ENCODE measurements around the gene LRRC27.

LRRC27 gene

GRCh38 chr10:132339276-132339675, 7.3 kb downstream of the LRRC27 start:
- no peak for DNase-seq

DNA sequence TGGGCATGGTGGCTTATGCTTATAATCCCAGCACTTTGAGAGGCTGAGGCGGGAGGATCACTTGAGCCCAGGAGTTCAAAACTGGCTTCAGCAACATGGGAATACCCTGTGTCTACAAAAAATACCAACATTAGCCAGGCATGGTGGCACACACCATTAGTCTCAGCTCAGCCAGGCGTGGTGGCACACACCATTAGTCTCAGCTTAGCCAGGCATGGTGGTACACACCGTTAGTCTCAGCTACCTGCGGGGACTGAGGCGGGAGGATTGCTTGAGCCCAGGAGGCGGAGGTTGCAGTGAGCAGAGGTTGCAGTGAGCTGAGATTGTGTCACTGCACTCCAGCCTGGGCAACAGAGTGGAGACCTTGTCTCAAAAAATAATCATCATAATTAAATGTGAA, 9.0 kb downstream of the LRRC27 start:
- no peak for DNase-seq

GRCh38 chr10:132341781-132342180, 9.8 kb downstream of the LRRC27 start:
- DNase-seq, result no peak

GRCh38 chr10:132342553-132342952, 10.6 kb downstream of the LRRC27 start:
- no peak for DNase-seq

DNA sequence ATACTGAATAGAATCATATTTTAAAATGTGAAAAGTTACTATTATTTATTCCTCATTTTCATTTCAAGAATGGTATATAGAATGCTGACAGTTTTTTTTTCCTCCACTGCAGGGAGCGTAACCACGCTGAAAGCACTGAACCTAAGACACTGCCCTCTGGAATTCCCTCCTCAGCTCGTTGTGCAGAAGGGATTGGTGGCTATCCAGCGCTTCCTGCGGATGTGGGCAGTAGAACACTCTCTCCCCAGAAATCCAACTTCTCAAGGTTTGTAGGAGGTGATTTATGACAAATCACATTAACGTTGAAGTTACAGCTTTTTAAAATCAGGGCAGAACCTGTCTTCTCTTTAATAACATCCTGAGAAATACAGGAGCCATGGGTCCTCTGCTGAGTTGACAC, 12.4 kb downstream of the LRRC27 start:
- no peak for DNase-seq

DNA sequence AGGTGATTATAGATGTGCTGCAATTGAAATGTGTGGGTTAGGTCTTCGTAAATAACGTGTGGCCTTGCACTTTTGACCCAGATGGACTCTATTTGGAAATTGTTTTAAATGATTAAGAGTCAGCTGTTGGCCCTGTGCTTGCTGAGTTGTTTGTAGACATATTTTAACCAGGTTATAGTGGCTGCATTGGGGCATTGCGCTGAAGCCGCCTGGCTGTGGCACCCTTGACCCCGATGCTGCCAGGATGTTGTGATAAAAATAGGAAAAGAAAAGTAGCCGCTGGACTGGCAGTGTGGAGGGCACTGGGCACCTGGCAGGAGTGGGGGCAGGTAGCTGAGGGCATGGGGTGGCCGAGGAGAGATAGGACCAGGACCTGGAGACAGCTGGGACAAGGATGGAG, 13.4 kb downstream of the LRRC27 start:
- DNase-seq, result no peak

DNA sequence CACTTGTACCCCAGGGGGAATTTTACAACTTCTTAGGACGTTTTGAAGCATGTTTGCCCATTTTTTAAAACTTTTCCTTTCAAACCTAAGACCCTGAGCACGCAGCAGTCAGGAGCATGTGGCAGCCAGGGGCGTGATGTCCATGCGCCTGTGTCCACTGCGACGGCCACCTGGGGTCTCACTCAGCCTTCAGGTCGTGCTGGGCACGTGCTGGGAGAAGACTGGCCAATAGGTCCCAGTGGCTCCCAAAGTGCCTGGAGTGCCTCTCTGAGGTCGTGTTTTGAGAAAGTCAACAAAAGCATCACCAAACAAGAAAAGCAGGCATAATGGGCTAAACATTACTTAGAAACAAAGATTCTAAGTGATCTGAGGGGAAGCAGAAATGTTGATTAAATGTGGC, 14.8 kb downstream of the LRRC27 start:
- DNase-seq, result no peak

DNA sequence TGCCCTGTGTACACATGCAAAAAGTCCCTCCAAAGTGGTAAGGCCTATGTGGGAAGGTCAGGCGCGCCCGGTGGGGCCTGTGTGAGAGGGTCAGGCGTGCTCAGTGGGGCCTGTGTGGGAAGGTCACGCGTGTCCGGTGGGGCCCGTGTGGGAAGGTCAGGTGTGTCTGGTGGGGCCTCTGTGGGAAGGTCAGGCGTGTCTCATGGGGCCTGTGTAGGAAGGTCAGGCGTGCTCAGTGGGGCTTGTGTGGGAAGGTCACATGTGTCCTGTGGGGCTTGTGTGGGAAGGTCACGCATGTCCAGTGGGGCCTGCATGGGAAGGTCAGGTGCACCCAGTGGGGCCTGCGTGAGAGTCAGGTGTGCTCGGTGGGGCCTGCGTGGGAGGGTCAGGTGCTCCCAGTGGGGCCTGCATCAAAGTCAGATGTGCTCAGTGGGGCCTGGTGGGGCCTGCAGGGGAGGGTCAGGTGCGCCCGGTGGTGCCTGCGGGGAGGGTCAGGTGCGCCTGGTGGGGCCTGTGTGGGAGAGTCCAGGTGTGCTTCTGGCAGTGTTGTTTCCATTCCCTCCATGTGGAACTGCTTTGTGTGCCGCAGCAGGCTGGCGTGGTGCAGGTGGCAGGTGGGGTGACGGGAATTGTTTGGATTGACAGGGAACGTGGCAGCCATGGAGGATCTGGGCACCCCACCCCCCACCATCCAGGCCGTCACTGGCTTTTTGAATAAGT, 15.4 kb downstream of the LRRC27 start:
- no peak for DNase-seq

DNA sequence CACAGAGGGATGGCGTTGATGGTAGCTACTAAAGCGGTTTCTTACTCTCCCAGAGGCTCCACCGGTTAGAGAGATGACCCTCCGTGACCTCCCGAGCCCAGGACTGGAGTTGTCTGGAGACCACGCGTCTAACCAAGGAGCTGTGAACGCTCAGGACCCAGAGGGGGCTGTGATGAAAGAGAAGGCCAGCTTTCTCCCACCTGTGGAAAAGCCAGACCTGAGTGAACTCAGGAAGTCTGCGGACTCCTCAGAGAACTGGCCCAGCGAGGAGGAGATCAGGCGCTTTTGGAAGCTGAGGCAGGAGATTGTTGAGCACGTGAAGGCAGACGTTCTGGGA, 15.9 kb downstream of the LRRC27 start:
- DNase-seq, result no peak

GRCh38 chr10:132349766-132350165, 17.8 kb downstream of the LRRC27 start:
- DNase-seq, result no peak

GRCh38 chr10:132350391-132350790, 18.4 kb downstream of the LRRC27 start:
- DNase-seq, result no peak

- DNase-seq, result no peak
Measured at GRCh38 chr10:132350946-132351345, 19.0 kb downstream of the LRRC27 start.

DNA sequence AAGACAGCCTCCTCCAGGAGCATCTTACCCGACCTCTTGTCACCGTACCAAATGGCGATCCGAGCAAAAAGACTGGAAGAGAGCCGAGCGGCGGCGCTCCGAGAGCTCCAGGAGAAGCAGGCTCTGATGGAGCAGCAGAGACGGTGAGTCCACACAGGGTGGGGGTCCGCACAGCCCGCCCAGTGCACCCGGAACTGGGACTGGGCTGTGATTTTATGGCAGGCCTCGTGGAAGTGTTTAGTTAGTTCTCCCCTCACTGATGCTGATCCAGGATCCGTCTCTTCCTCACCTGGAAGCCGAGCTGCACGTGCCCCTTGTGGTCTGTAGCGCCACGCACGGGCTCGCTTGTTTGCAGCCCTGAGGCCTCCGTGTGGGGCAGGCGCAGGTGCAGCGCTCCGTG, 19.6 kb downstream of the LRRC27 start:
- DNase-seq, result no peak

DNA sequence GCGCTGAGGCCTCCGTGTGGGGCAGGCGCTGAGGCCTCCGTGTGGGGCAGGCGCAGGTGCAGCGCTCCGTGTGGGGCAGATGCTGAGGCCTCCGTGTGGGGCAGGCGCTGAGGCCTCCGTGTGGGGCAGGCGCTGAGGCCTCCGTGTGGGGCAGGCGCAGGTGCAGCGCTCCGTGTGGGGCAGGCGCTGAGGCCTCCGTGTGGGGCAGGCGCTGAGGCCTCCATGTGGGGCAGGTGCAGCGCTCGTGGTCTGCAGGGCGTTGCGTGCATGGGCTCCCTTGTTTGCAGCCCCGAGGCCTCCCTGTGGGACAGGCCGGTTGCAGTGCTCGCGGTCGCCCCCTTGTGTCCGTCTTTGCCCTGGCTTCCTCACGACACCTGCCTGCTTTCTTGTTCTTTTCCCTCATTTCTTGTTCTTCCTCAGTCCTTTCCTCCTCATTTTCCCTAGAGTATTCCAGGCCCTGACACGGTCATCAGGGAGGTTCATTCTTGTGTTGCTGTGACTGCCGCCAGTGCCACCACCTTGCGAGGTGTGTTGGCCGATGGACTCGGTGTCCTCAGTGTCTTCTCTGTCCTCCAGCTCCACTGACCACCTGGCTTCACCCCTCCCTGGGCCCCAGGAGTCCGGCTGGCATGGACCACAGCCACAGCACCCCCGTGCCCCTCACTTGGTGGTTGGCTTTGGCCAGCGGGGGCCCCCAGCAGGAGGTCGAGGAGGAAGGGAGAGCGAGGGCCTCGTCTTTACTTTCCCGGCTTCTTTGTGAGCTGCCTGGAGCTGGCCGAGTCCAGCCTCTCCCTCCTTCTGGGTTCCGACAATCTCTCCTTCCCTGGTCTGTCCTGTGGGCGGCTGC, 20.7 kb downstream of the LRRC27 start:
- DNase-seq, result peak in 1 of 2 donors; percentile 72

- DNase-seq, result no peak
Measured at GRCh38 chr10:132353456-132354355, 21.7 kb downstream of the LRRC27 start.

DNA sequence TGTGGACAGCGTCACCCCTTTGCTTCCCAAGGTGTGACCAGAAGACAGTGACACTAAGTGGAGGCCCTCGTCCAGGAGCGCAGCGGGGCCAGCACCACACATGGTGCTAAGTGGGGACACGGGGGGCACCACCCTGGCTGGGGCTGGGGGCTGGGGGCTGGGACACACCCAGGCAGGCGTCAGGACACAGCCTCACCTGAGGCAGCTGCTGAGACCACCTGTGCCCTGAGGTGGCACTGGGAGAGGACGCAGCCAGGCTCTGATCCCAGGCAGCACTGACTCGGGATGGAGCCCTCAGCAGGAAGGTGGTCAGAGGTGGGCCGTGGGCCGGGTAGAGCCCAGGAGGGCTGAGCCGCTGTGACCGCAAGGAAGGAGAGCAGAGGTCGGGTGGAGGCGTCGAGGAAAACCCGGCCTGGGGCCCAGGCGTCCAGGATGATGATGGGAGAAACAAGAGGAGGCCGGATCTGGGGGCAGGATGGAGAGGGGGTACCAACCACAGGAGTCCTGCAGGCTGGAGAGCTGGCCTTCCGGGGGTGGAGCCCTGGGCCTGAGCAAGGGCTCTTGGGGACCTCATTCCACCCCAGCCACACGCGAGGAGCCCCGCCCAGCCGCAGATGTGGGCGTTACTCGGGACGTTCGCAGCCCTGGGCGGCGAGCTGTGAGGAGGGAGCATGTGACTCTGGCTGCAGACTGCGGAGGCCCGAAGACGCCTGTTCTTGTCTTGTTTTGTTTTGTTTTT, 22.5 kb downstream of the LRRC27 start:
- peak in 1 of 2 donors; percentile 25 for DNase-seq

DNA sequence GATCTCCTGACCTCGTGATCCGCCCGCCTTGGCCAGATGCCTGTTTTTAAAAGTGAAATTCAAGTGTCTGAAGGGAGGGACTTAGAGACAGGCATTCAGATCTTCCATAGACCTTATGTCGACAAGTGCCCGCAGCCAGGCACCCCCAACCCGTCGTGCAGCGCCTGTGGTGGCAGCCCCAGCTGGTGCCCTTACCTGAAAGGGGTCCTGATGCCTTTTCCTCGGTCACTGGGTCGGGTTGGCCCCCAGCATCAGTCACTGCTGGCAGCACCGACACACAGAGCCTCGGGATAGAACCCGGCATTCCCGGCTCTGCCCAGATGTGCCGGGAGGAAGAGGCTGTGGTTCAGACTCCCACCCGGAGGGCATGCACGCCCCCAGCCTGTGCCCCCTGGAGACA, 23.3 kb downstream of the LRRC27 start:
- no peak for DNase-seq

GRCh38 chr10:132355754-132356153, 23.8 kb downstream of the LRRC27 start:
- peak in 1 of 2 donors; percentile 19 for DNase-seq

DNA sequence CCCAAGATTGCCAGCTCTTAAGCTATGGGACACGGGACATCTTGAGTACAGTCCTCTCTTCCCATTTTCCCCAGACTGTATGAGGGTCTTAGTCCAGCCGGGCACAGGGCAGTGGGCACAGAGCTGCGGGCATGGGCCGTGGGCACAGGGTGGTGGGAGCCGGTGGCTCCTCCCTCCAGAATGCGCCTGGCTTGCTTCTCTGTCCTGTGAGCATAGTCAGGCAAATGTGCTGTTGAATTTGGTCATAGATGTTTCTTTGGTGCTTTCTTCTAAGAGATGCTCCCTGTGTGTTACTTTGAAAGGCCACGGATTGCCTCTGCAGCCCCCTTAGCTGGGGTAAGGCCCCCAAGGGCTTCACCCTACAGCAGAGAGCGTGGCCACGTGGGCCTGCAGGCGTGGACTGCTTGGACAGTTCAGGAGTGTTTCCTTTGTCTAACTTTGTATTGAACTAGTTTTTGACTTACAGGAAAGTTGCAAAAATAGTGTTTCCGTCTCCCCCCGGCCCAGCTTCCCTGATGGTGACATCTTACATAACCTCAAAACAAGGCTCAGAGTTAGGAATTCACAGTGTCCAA, 24.7 kb downstream of the LRRC27 start:
- no peak for DNase-seq

- no peak for DNase-seq
Measured at GRCh38 chr10:132357286-132358058, 25.5 kb downstream of the LRRC27 start.

DNA sequence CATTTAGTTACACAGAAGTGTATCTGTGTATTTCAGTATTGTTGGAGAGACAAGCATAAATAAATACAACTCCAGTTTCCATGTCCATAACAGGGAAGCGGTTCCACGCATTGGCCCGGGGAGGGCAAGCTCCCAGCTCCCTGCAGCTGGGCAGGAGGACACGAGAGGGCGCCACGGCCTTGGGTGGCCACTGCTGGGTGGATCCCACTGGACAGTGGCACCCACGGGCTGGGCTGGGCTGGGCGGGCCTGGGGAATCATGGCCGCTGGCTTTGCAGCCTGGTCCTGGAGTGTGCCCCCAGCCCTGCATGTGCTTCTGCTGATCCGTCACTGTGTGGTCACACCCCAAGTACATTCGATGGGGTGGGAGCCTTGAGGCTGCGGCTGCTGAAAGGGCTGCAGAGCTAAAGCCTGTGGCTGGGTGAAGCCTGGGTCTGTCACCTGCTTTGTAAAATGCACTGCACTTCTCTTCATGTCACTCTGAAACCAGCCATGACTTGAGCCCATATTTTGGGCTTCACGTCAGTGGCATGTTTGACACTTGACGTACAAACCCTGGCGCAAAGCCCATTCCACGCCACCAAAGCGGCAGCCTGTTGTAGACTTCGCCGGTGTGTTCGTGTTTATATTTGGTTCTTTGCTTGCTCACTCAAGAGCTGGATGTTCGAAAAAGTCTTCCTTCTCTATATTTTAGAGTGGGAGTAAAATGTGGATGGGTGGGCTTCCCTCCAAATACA, 27.5 kb downstream of the LRRC27 start:
- no peak for DNase-seq
